GM10266 (cell line): Measurements from ENCODE around the gene CENPU.
"Not testable (repeated sequence)": the region's sequence is repeated elsewhere in the genome, so short reads cannot be mapped to it uniquely, and the experiment has no call there.

Experiments used
- DNase-seq: peaks from one replicate; pipeline ENCODE4 v3.0.0; 2012; ENCODE audit errors: extremely low spot score
- CTCF ChIP-seq: IDR thresholded peaks from 2 replicates; pipeline ENCODE4 v1.5.1; 2012; ENCODE audit warnings: mild to moderate bottlenecking, low read depth; ENCODE audit not compliant: control insufficient read depth, insufficient read depth; ENCODE audit errors: missing control alignments

CENPU gene

GRCh38 chr4:184668096-184668495 is 65.8 kb downstream of the CENPU start:
- TF ChIP-seq CTCF, result no peak
- DNase-seq, result no peak

GRCh38 chr4:184666670-184667069 is 67.2 kb downstream of the CENPU start:
- DNase-seq, result no peak
- no peak for TF ChIP-seq CTCF

GRCh38 chr4:184664445-184665210 is 69.3 kb downstream of the CENPU start:
- no peak for DNase-seq
- TF ChIP-seq CTCF, result no peak

- DNase-seq, result no peak
- TF ChIP-seq CTCF, result no peak
Observed at GRCh38 chr4:184662236-184662635, 71.7 kb downstream of the CENPU start.

GRCh38 chr4:184660978-184661377 is 72.9 kb downstream of the CENPU start:
- no peak for DNase-seq
- no peak for TF ChIP-seq CTCF

- not testable (repeated sequence) for DNase-seq
Observed at GRCh38 chr4:184657820-184658219, 76.1 kb downstream of the CENPU start.

GRCh38 chr4:184657144-184657543 is 76.8 kb downstream of the CENPU start:
- no peak for DNase-seq
- TF ChIP-seq CTCF, result no peak
